NK-92 treated with Interleukin-12 subunit alpha and Interleukin-12 subunit beta, amount 100 ng/mL, for 24 hours (cell line): ENCODE measurements around the gene ZNF232.
"Not testable (repeated sequence)": the region's sequence is repeated elsewhere in the genome, so short reads cannot be mapped to it uniquely, and the experiment has no call there.

Source experiments
- DNase-seq: peaks from one replicate; lab custom pipeline; 2025; lab: John Stamatoyannopoulos, UW

The ZNF232 gene

DNA sequence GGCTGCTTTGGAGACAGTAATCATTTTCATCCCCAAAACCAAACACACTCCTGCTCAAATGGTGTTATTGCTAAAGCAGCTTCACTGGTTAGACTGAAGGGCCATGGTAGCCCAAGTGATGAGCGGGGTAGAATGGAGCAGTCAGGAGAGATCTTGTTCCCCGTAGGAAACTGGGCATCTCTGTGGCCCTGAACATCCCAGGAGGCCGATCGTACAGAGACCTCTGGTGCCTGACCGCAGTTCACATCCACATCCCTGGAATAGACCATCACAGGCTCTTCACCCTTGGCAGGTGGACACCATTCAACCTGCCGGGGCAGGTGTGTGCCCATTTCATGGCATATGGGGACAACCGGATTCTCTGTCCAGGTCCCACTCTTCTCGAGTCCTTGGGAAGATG lies 18.1 kb upstream of the ZNF232 start:
- DNase-seq, result not testable (repeated sequence)

DNA sequence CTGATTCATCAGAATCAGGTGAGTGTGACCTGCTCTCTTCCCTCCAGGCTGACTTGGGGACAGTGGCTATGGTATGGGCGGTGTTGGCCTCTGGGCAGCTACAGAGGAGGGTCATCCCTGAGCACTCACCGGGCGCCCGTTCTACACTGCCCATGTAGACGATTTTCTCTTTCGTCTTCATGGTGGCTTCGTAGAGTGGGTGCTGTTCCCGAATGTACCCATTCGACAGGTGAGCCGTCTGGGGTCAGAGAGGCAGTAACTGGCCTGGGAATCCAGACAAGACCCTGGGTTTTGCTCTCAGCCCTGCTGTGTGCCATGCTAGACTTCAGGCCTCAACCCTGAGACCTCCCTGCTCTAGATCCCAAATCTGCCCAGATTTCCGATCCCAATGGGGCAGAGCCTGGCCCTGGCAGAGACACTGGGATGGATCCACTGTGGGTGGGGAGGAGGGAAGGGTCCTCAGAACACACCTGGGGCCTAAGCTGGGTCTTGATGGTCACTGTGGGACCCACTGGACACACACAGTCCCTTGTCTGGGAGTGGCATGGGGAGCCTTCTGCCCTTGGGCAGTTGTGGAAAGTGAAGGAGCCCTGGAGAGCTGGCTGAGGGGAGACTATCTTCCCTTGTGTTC lies 17.3 kb upstream of the ZNF232 start:
- no peak for DNase-seq

DNA sequence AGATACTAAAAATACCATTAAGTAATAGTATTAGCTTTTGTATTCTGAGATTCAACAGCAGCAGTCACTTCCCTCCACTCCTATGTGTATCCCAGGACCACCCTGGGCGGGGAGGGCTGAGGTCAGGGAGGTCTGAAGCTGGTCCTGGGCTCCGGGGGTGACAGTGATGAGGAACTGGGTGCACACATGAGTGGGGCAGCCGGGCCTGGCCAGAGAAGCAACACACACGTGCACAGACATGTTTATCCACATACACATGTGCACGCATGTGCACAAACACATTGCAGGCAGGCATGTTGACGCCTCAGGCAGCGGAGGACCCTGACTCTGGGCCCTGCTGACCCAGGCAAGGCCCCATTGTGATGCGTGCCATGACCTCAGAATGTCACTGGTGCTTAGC lies 16.7 kb upstream of the ZNF232 start:
- not testable (repeated sequence) for DNase-seq

DNA sequence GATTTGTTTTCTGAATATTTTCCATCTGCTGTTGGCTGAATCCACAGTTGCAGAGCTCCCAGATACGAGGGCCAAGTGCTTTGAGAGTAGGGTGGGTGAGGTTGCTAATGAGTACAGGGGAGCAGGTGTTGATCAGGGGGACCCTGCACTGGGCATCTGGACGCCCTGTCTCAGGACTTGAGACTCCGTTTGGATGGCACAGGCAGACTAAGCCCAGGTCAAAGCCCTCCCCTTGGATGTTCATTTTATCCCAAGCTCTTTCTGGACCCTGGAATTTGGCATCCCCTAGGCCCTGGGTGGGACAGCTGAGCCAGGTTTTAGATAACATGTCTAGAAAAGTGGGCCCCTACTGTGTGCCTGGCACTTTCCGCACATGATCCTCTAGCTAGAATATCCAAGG lies 16.2 kb upstream of the ZNF232 start:
- DNase-seq, result no peak

DNA sequence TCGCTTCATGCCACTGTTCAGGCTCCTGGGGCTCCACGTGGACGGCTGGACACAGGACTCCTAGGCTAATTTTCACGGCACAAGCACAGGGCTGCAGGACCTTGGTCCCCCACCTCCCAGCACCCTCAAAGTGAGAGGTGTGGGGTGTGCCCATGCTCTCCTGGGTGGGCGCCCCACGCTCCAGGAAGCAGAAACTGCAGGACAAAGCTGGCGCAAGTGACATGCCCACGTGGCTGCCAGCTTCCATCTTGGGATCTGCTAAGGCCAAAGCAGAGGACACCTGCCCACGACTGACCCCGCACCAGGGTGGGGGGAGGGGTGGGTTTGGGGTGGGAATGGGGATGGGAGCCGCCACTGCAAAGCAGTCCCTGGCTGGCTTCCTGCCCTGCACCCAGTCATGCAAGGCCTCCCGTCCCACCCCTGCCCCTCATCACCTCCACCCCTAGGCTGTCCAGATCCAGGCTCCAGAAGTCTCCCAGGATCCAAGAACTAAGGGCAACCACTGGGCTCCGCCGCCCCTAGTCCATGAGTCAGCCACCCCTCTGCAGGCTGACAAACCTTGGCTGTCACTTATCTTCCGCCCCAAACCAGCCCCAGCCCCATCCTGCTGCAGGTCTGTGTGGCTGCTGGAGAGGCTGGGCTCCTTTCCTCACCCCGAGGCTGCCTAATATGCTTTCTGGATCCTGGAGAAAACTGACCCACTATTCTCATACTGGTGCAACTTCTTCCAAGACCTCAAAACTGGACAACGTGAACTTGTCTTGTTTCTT lies 15.2 kb upstream of the ZNF232 start:
- DNase-seq, result no peak

DNA sequence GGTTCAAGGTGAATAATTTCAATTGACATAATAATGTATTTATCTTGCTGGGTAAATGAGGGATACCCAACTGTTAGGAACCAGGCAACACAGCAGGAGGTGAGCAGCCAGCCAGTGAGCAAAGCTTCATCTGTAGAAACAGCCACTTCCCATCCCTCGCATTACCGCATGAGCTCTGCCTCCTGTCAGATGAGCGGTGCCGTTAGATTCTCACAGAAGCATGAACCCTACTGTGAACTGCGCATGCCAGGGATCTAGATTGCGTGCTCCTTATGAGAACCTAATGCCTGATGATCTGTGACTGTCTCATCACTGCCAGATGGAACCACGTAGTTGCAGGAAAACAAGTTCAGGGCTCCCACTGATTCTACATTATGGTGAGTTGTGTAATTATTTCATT lies 13.2 kb upstream of the ZNF232 start:
- DNase-seq, result not testable (repeated sequence)

DNA sequence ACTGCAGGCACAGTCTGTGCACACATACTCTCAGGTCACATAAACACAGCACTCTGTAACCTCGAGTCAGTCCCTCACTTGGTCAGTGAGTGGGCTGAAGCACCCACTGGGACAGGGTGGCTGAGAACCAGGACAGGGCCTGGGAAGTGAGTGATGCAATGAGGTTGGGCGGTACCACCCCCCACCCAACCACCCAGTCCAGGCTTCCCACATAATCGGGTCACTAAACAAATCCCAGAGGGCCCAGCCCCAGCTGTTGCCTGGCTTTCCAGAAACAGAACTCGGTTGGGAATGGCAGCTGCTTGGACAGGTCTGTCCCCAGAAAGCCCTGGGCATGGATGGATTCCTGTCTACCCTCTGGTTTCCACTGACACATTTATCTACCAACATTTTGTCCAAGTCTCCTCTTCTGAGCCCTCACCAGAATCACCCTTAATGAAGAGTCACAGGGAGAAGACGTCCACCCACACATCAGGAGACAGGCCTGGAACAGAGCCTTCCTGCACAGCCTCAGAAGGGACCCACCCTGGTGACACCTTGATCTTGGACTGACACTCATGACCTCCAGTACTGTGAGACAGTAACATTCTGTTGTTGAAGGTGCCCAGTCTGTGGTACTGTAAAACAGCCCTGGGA lies 12.6 kb upstream of the ZNF232 start:
- not testable (repeated sequence) for DNase-seq

DNA sequence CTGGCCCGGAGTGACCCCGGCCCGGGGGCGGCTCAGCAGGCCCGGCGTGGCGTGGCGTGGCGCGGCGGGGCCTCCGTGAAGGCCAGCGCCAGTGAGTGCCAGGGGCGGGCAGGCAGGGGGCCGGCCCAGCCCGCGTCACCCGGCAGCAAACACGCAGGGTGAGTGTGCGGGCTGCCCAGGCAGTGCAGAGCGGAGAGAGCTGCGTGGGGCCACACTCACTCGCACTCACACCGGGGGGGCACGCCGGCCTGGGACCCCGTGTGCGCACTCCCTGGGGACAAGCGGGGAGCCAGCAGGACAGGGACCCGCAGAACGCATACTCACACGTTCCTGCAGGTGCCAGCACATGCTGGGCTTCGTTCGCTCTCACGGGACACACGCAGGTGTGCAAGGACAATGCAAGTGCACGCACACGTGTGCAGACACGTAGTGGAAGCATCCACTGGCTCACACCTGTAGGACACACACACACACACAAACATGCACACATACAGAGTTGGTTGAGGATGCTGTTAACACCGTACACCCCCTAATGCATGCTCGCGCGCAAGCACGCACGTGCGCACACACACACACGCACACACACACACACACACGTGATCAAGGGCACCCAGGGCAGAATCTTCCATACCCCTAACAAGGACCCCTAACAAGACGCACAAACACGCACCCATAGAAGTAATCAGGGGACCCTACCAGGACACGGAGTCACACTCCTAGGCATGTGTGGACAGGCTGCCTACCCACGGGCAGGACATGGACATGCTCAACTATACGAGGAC lies 11.9 kb upstream of the ZNF232 start:
- no peak for DNase-seq

DNA sequence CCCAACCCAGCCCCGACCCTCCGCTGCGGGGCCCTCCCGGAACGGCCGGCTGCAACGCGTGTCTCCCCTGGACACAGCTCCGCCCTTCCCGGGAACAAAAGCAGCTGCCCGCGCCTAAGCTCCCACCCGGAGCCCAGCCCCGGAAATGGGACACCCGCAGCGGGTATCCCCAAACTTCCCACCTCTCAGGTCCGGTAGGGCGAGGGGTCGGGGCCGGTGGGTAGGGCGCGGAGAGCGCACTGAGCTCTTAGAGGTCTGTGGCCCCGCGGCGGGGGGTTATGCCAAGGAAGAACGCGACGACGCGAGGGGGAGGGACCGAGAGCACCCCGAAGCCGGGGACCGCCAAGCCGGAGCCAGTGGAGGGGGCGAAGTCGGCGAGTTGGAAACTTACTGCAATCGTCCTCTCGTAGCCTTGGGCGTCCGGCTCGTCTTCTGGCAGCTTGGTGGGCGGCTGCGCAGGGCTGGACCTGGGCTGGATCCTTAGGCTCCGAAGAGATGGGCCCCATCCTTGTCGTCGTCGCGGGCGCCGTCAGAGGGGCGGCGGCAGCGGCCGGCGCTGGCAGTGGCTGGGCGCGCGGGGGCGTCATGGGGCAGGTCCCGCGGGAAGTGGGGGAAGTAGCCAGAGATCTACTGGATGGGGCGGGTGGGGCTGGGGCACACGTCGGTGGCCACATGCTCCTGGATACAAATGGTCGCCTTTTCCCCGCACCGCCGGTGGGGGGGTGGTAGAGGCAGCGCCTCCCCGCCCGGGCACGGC lies 11.1 kb upstream of the ZNF232 start:
- DNase-seq, result no peak

DNA sequence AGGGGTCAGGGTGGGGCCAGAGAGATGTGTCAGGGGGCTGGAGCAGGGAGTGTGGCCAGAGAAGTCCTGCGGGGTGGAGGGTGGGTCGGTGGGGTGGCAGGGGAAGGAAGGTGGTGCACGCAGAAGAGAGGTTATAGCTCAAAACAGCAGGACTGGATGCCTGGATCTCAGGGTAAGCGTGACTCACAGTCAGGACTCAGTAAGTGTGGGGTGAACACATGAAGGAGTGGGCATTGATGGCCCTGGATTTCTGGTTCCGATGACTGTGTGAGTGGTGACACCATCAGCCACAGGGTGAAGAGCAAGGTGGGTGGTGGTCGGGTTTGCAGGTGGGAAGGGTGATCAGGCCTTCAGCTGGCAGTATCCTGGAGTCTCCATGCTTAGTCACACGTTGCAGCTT lies 10.4 kb upstream of the ZNF232 start:
- not testable (repeated sequence) for DNase-seq

DNA sequence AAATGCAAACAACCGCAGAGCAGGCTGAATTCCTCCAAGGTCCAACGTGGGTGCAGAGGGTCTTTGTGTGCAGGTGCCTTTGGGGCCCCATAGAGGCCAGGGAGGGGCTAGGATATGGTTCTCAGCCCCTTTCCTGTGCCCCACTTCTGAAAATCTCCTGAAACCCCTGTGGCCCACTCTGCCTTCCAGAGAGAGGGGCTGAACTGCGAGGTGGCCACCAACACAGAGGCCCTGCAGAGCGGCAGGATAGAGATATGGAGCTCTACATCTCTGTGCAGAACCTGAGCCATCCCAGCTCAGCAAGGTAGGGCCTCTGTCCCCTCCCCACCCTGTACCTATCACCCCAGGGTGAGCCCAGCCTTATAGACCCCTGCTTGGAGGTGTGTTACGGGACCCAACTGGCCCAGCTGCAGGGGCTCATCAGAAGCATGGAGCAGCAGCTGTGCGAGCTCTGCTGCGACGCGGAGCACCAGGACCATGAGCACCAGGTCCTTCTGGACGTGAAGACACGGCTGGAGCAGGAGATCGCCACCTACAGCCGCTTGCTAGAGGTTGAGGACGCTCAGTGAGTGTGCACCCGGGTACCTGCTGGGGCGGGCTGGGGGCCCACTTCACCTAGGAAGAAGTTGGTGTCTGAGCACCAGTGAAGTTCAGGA lies 9.6 kb upstream of the ZNF232 start:
- no peak for DNase-seq

DNA sequence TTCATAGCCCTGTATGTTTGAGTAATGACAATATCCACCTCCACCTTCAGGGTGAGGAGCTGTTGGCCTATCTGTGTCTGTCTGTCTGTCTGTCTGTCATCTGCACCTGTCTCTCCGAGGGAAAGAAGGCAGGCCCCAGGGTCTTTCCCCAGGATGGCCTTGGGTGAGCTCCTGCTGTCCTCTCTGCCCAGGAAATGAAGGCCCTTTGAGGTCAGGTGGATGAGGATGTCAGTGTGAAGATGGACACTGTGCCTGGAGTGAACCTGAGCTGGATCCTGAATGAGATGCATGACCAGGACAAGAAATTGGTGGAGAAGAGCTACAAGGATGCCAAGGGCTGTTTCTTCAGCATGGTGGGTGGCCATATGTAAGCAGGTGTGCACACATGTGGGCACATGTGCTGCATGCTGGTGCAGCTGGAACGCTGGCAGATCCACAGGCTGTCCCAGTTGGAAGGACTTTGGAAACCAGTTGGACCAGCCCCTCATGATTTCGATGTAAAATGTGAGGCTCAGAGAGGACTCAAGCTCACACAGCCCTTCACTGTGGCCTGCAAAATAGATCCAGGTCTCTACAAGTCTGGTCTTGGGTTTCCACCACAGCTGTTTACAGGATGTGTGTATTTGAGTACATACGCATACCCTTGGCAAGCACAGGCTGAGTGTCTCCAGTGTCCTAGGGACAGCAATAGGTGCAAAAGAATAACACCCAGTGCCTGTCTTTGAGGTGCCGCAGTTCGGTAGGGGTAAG lies 8.9 kb upstream of the ZNF232 start:
- not testable (repeated sequence) for DNase-seq

DNA sequence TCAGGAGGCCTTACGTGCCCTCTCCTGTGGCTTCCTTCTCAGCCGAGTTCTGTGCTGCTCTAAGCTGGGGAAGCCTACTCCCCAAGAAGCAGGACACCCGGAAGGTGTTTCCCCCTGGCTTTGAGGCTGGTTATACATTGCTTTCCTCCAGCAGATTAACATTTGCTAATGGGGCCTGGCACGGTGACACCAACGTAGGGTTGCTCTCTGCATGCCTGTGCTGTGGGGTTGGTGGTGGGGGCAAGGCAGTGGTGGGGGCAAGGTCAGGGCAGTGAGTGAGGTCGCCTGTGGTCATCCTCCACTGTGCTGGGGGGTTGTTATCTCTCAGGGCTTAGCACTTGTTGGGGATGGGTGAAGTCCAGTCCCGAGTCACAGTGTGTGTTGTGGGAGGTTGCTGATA lies 8.4 kb upstream of the ZNF232 start:
- DNase-seq, result no peak

DNA sequence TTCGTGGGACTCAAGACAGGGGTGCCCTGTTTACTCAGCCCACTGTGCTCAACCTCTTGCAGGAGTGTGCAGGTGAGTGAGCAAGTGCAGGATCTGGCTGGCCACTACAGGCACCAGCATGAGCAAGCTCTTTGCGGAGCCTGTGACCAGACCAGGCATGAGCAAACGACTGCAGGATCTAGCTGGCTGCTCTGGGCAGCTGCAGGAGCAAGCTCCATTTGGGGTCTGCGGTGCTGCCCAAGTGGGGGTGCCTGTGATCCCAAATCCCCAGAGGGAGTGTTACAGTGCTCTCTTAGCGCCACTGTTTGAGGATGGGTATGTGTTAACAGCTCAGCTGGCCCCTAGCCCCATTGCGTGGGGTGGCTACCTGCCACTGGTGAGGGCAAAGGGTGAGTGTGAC lies 6.5 kb upstream of the ZNF232 start:
- DNase-seq, result no peak

DNA sequence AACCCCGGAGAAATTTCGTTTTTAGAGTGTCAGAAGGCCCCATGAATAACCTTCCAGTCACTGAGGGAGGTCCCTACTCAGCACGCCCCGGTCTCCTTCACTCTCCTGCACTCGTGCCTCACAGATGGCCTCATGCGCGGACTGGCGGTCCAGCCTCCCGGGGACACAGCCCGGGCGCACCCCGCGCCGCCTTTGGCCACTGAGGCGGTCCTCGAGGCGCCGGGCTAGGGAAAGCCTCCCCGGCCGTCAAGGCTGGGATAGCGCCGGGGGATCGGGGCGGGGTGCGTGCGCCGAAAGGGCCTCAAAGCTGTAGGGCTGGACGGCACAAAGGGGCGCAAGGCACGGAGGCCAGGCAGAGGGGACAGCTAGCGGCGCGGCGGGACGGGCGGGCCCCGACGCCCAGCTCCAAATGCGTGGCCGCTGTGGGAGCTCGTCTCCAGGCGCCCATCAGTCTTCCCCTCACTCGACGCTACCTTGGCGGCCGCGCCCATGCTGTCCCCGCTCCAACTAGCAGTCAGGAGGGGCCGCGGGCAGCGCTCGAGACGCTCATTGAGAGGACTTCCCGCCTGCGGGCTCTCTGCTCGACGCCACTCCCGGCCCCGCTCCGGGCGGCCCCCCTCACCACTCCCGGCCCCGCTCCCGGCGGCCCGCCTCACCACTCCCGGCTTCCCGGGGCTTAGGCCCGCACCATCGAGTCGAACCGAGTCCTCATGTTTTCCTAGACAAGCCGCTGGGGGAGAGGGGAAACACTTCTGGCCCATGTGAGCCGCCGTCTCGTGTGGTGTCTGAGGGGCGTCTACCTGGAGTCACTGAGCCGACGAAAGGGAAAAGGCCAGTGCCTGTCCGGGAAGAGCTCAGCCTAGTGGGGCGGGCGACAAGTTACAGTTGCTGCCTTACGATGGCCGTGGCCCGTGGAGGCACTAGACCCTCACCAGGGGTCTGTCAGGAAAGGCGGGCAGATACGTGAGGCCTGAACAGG lies 4.3 kb upstream of the ZNF232 start, which contains the start of gene USP6:
Gene USP6, plus strand, starts transcription at position 360 of the 979 bp plus-strand sequence. CDS start 14,336 bp downstream, outside the sequence.
- DNase-seq, result no peak

DNA sequence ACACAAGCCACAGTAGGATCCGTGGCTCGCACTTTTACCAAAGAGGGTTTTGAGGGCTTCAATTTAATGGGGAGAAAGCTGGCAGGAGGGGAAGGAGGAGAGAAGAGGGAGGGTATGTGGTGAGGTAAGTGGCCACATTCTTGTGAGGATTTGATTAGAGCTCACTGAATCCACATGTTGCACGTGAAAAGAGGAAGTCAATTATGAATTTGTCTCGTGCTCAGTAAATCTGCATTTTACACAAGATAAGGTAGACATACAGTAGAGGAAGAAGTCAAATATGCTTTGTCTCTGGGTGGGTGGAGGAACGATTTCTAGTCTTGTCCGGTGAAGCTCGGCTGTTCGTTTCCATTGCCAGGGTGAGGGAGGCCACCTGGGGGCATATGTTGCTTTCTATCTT lies 862 bp downstream of the ZNF232 start:
- DNase-seq, result no peak

DNA sequence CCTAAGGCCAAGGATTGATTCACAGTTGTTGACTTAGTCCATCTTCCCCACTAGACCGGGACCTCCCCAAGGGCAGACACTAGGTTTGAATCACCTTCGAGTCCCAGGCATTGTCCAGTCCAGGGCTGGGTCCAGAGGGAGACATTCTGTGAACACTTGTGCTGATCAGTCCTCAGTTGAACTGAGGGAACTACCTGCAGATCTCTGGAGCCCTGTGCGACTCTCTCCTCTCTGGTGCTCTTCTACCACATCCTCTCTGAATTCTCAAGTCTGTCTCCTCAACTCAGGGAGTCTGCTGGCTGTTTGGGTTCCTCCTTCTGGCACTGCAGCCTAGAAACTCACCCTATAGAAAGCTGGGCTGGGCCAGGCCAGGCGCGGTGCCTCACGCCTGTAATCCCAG lies 10.8 kb downstream of the ZNF232 start:
- DNase-seq, result no peak

DNA sequence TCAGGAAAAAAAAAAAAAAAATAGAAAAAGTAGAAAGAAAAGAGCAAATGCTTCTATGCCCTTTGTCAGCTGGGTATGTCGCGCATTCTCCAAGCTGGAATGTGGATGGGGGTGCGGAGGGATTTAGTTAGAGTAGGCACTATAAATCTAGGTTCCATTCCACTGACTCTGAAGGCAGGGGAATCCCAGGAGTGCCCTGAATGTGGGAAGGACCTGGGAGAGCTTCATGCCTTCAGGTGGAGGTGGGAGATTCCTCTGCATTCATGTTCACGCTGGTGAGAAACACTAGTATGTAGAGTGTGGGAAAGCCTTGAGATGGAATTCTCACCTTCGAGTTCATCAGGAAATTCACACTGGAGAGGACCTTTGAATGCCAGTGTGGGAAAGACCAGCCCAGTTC lies 12.4 kb downstream of the ZNF232 start:
- DNase-seq, result no peak
